H9 (cell line): ENCODE data around the gene CPAMD8. TPM values are rescaled to one million over a fixed set of nuclear protein-coding genes. Genes with fewer than 3 reads are reported as not detected.

Source experiments
- DNase-seq: peaks from one replicate; pipeline ENCODE4 v3.0.0-alpha.2; 2017
- H2AFZ ChIP-seq: one replicate; pipeline ENCODE4 v1.6.1; 2013; ENCODE audit warnings: mild to moderate bottlenecking, low read length, control low read depth, moderate library complexity
- H2AK5ac ChIP-seq: 2 replicates; pipeline ENCODE4 v1.6.1; 2013; ENCODE audit warnings: low read length, control low read depth, mixed read lengths; ENCODE audit not compliant: insufficient read length
- H2BK120ac ChIP-seq: one replicate; pipeline ENCODE4 v1.6.1; 2013; ENCODE audit warnings: low read depth, mild to moderate bottlenecking, low read length, control low read depth, inconsistent platforms; ENCODE audit not compliant: poor library complexity, severe bottlenecking
- H2BK12ac ChIP-seq: 2 replicates; pipeline ENCODE4 v1.6.1; 2013; ENCODE audit warnings: low read length, control low read depth, mixed read lengths, low read depth; ENCODE audit not compliant: insufficient read length
- H2BK15ac ChIP-seq: 2 replicates; pipeline ENCODE4 v1.6.1; 2013; ENCODE audit warnings: low read depth, low read length, control low read depth
- H2BK20ac ChIP-seq: one replicate; pipeline ENCODE4 v1.6.1; 2013; ENCODE audit warnings: low read depth, mild to moderate bottlenecking, low read length, control low read depth, inconsistent platforms; ENCODE audit not compliant: poor library complexity, severe bottlenecking
- H2BK5ac ChIP-seq: 2 replicates; pipeline ENCODE4 v1.6.1; 2013; ENCODE audit warnings: low read length, control low read depth, mixed read lengths; ENCODE audit not compliant: insufficient read length
- H3K14ac ChIP-seq: 2 replicates; pipeline ENCODE4 v1.6.1; 2013; ENCODE audit warnings: low read length, control low read depth; ENCODE audit not compliant: insufficient read depth
- H3K18ac ChIP-seq: 2 replicates; pipeline ENCODE4 v1.6.1; 2013; ENCODE audit warnings: low read depth, mild to moderate bottlenecking, mixed read lengths, low read length, control low read depth; ENCODE audit not compliant: insufficient read length
- H3K23ac ChIP-seq: 2 replicates; pipeline ENCODE4 v1.6.1; 2013; ENCODE audit warnings: low read length, control low read depth, mixed read lengths, low read depth; ENCODE audit not compliant: insufficient read length
- H3K23me2 ChIP-seq: 2 replicates; pipeline ENCODE4 v1.6.1; 2013; ENCODE audit warnings: low read depth, mild to moderate bottlenecking, mixed read lengths, low read length, control low read depth; ENCODE audit not compliant: insufficient read length, poor library complexity, severe bottlenecking
- H3K27ac ChIP-seq: 2 replicates; pipeline ENCODE4 v1.5.1; 2013; ENCODE audit warnings: low read length, control low read depth, mixed read lengths, low read depth; ENCODE audit not compliant: insufficient read length
- H3K27me3 ChIP-seq: 2 replicates; pipeline ENCODE4 v1.6.1; 2013; ENCODE audit warnings: low read length, control low read depth, inconsistent platforms; ENCODE audit not compliant: insufficient read depth
- H3K4ac ChIP-seq: 2 replicates; pipeline ENCODE4 v1.6.1; 2013; ENCODE audit warnings: low read depth, mild to moderate bottlenecking, control low read depth, inconsistent platforms, low read length, moderate library complexity
- H3K4me1 ChIP-seq: 2 replicates; pipeline ENCODE4 v1.6.1; 2013; ENCODE audit warnings: low read length, control low read depth, inconsistent platforms; ENCODE audit not compliant: insufficient read depth
- H3K4me2 ChIP-seq: 2 replicates; pipeline ENCODE4 v1.6.1; 2013; ENCODE audit warnings: low read length, control low read depth, mixed read lengths; ENCODE audit not compliant: insufficient read length, insufficient read depth
- H3K56ac ChIP-seq: 2 replicates; pipeline ENCODE4 v1.6.1; 2013; ENCODE audit warnings: low read depth, mild to moderate bottlenecking, mixed read lengths, low read length, control low read depth; ENCODE audit not compliant: insufficient read length
- H3K79me1 ChIP-seq: 2 replicates; pipeline ENCODE4 v1.6.1; 2013; ENCODE audit warnings: low read depth, mild to moderate bottlenecking, moderate library complexity, low read length, control low read depth, inconsistent platforms; ENCODE audit not compliant: insufficient read depth, poor library complexity, severe bottlenecking
- H3K79me2 ChIP-seq: 2 replicates; pipeline ENCODE4 v1.6.1; 2013; ENCODE audit warnings: low read length, control low read depth, inconsistent platforms; ENCODE audit not compliant: insufficient read depth
- H3K9ac ChIP-seq: 2 replicates; pipeline ENCODE4 v1.6.1; 2013; ENCODE audit warnings: low read length, control low read depth, mixed read lengths; ENCODE audit not compliant: insufficient read length; ENCODE audit errors: extremely low read depth
- H3K9me3 ChIP-seq: one replicate; pipeline ENCODE4 v1.6.1; 2013; ENCODE audit warnings: low read depth, low read length, inconsistent platforms; ENCODE audit not compliant: control insufficient read depth
- H3T11ph ChIP-seq: one replicate; pipeline ENCODE4 v1.6.1; 2013; ENCODE audit warnings: mild to moderate bottlenecking, low read length, control low read depth, inconsistent platforms
- H4K20me1 ChIP-seq: one replicate; pipeline ENCODE4 v1.6.1; 2013; ENCODE audit not compliant: control insufficient read depth, insufficient read length, insufficient read depth
- H4K5ac ChIP-seq: 2 replicates; pipeline ENCODE4 v1.6.1; 2013; ENCODE audit warnings: low read depth, mild to moderate bottlenecking, mixed read lengths, low read length, control low read depth; ENCODE audit not compliant: insufficient read length
- H4K8ac ChIP-seq: replicated peaks from 2 replicates; pipeline ENCODE4 v1.6.1; 2013; ENCODE audit warnings: low read length, control low read depth, mixed read lengths, low read depth; ENCODE audit not compliant: insufficient read length
- H4K91ac ChIP-seq: 2 replicates; pipeline ENCODE4 v1.6.1; 2013; ENCODE audit warnings: low read depth, mild to moderate bottlenecking, moderate library complexity, mixed read lengths, low read length, control low read depth; ENCODE audit not compliant: insufficient read length
- H3K27ac Mint-ChIP-seq, 3 experiments: 2 replicates in 2 of 3; 3 replicates in 1 of 3; pipeline ENCODE4 v1.8.0; 2020 to 2021; ENCODE audit warnings: mixed read lengths in 3 of 3, mild to moderate bottlenecking in 1 of 3, moderate library complexity in 1 of 3
- H3K27me3 Mint-ChIP-seq: 2 replicates; pipeline ENCODE4 v1.8.0; 2021; ENCODE audit warnings: low read depth, mild to moderate bottlenecking, moderate library complexity, mixed read lengths
- H3K36me3 Mint-ChIP-seq, 3 experiments: 2 replicates in 2 of 3; 3 replicates in 1 of 3; pipeline ENCODE4 v1.8.0; 2020 to 2021; ENCODE audit warnings: low read depth in 3 of 3, mixed read lengths in 3 of 3; ENCODE audit not compliant: insufficient read depth in 1 of 3
- H3K4me1 Mint-ChIP-seq, 2 experiments: 2 replicates each; pipeline ENCODE4 v1.8.0; 2020; ENCODE audit warnings: mixed read lengths in 2 of 2
- H3K4me3 Mint-ChIP-seq, 2 experiments: 2 replicates in 1 of 2; 3 replicates in 1 of 2; pipeline ENCODE4 v1.8.0; 2020 to 2021; ENCODE audit warnings: mild to moderate bottlenecking in 2 of 2, mixed read lengths in 2 of 2, moderate library complexity in 1 of 2
- H3K9me3 Mint-ChIP-seq, 2 experiments: 2 replicates in 1 of 2; 3 replicates in 1 of 2; pipeline ENCODE4 v1.8.0; 2020; ENCODE audit warnings: mild to moderate bottlenecking in 2 of 2, mixed read lengths in 2 of 2, moderate library complexity in 1 of 2
- CTCF ChIP-seq: fragments of 200-600 bp; sonication (generic); conservative IDR thresholded peaks from 3 replicates; pipeline ENCODE4 v1.8.0; 2021; ENCODE audit warnings: antibody characterized with exemption, mild to moderate bottlenecking
- WGBS: extraction: QIAGEN DNeasy Blood & Tissue Kit; methylation state at CpG from one replicate; pipeline ENCODE4 v1.1.7; 2013; ENCODE audit warnings: missing lambda C conversion rate, low lambda C conversion rate, mixed read lengths; ENCODE audit not compliant: insufficient read length; ENCODE audit errors: extremely low coverage; 5-methylcytosine and 5-hydroxymethylcytosine counted together
- total RNA-seq: library from RNA; stranded (reverse); gene quantifications from 2 replicates; pipeline ENCODE4 v1.2.1, GENCODE V29; 2021

Gene CPAMD8
- total RNA-seq, 1 experiment from 2014 or later: 12.0 TPM

GRCh38 chr19:17004386-17004785 is 22.2 kb downstream of the CPAMD8 start:
- no peak overlapping the region for H3K4me3 Mint-ChIP-seq
- H3K4me1 Mint-ChIP-seq: peaks cover 5 to 6% of the 10 kb centered on the region in 2 experiments
- no peak overlapping the region for H3K27ac Mint-ChIP-seq

More at GRCh38 chr19:17004386-17004785, 22.2 kb downstream of the CPAMD8 start:
- Histone ChIP-seq H3K79me1 (no peaks in the 10 kb centered on the region), H3K14ac (no peak overlapping the region), H2BK5ac (no peak overlapping the region), H3K27ac (no peak overlapping the region), H4K8ac (no peak overlapping the region), H2BK20ac (no peak overlapping the region), H3K4ac (no peak overlapping the region), H2AK5ac (no peak overlapping the region), H3T11ph (no peak overlapping the region), H3K56ac (no peak overlapping the region), H3K79me2 (no peaks in the 10 kb centered on the region), H3K18ac (no peak overlapping the region), H2BK15ac (no peak overlapping the region), H2BK120ac (no peak overlapping the region), H3K9me3 (no peaks in the 10 kb centered on the region), H4K5ac (no peak overlapping the region), H3K4me2 (no peak overlapping the region), H4K91ac (no peak overlapping the region), H4K20me1 (no peaks in the 10 kb centered on the region), H3K27me3 (no peaks in the 10 kb centered on the region), H2AFZ (no peak overlapping the region), H3K23ac (no peak overlapping the region), H3K4me1 (no peaks in the 10 kb centered on the region), H2BK12ac (no peak overlapping the region), H3K9ac (no peak overlapping the region), H3K23me2 (no peaks in the 10 kb centered on the region)
- no peak for TF ChIP-seq CTCF
- WGBS: no CpG with 5 or more reads among the region's 15 CpGs
- Mint-ChIP-seq H3K36me3 (peaks cover 0 to 16% (median 9%) of the 10 kb centered on the region in 3 experiments; a peak in 4 of 7 replicates), H3K9me3 (no peaks in the 10 kb centered on the region), H3K27me3 (peaks cover 1% of the 10 kb centered on the region; the same call in 1 of the 2 replicates)
- DNase-seq: no peak
